WTC11 (cell line): ENCODE data around the gene MAGI2.

Experiments
- CTCF ChIP-seq: fragments of 200-600 bp; IDR thresholded peaks from 2 replicates; pipeline ENCODE4 v1.8.0; 2022; ENCODE audit warnings: antibody characterized with exemption
- JUN ChIP-seq: sonication (generic); formaldehyde crosslinking; IDR thresholded peaks from 2 replicates; pipeline ENCODE4 v1.8.0; 2023; ENCODE audit warnings: mild to moderate bottlenecking, missing genetic modification reagents
- SP1 ChIP-seq: sonication (generic); formaldehyde crosslinking; conservative IDR thresholded peaks from 2 replicates; pipeline ENCODE4 v1.8.1; 2022; ENCODE audit warnings: missing genetic modification reagents
- USF1 ChIP-seq: sonication (generic); formaldehyde crosslinking; IDR thresholded peaks from 2 replicates; pipeline ENCODE4 v1.8.0; 2022; ENCODE audit warnings: mild to moderate bottlenecking, missing genetic modification reagents
- USF2 ChIP-seq: sonication (generic); formaldehyde crosslinking; IDR thresholded peaks from 2 replicates; pipeline ENCODE4 v1.8.1; 2023; ENCODE audit warnings: mild to moderate bottlenecking, missing genetic modification reagents, moderate library complexity
- ZNF263 ChIP-seq: sonication (generic); formaldehyde crosslinking; IDR thresholded peaks from 2 replicates; pipeline ENCODE4 v1.8.1; 2022; ENCODE audit warnings: low read depth, mild to moderate bottlenecking, moderate library complexity, missing genetic modification reagents
- TF ChIP-seq, protein P1 (sequence below): sonication (generic); formaldehyde crosslinking; IDR thresholded peaks from 2 replicates; pipeline ENCODE4 v1.8.1; 2023; ENCODE audit warnings: mild to moderate bottlenecking, missing genetic modification reagents
- TF ChIP-seq, protein P2 (sequence below): sonication (generic); formaldehyde crosslinking; IDR thresholded peaks from 2 replicates; pipeline ENCODE4 v1.8.1; 2022; ENCODE audit warnings: low read depth, missing genetic modification reagents, borderline replicate concordance
- TF ChIP-seq, protein P3 (sequence below): sonication (generic); formaldehyde crosslinking; conservative IDR thresholded peaks from 2 replicates; pipeline ENCODE4 v1.8.1; 2023; ENCODE audit warnings: mild to moderate bottlenecking, low read depth, missing genetic modification reagents, moderate library complexity

- TF ChIP-seq SP1 (no peak), CTCF (no peak), USF2 (CRISPR knock-in tag) (no peak), USF1 (CRISPR knock-in tag) (no peak), ZNF263 (CRISPR knock-in tag) (no peak), JUN (CRISPR knock-in tag) (no peak)
- TF ChIP-seq, protein P1, sequence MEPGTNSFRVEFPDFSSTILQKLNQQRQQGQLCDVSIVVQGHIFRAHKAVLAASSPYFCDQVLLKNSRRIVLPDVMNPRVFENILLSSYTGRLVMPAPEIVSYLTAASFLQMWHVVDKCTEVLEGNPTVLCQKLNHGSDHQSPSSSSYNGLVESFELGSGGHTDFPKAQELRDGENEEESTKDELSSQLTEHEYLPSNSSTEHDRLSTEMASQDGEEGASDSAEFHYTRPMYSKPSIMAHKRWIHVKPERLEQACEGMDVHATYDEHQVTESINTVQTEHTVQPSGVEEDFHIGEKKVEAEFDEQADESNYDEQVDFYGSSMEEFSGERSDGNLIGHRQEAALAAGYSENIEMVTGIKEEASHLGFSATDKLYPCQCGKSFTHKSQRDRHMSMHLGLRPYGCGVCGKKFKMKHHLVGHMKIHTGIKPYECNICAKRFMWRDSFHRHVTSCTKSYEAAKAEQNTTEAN (CRISPR knock-in tag), result no peak
- TF ChIP-seq, protein P2, sequence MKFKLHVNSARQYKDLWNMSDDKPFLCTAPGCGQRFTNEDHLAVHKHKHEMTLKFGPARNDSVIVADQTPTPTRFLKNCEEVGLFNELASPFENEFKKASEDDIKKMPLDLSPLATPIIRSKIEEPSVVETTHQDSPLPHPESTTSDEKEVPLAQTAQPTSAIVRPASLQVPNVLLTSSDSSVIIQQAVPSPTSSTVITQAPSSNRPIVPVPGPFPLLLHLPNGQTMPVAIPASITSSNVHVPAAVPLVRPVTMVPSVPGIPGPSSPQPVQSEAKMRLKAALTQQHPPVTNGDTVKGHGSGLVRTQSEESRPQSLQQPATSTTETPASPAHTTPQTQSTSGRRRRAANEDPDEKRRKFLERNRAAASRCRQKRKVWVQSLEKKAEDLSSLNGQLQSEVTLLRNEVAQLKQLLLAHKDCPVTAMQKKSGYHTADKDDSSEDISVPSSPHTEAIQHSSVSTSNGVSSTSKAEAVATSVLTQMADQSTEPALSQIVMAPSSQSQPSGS (CRISPR knock-in tag), result no peak
- TF ChIP-seq, protein P3, sequence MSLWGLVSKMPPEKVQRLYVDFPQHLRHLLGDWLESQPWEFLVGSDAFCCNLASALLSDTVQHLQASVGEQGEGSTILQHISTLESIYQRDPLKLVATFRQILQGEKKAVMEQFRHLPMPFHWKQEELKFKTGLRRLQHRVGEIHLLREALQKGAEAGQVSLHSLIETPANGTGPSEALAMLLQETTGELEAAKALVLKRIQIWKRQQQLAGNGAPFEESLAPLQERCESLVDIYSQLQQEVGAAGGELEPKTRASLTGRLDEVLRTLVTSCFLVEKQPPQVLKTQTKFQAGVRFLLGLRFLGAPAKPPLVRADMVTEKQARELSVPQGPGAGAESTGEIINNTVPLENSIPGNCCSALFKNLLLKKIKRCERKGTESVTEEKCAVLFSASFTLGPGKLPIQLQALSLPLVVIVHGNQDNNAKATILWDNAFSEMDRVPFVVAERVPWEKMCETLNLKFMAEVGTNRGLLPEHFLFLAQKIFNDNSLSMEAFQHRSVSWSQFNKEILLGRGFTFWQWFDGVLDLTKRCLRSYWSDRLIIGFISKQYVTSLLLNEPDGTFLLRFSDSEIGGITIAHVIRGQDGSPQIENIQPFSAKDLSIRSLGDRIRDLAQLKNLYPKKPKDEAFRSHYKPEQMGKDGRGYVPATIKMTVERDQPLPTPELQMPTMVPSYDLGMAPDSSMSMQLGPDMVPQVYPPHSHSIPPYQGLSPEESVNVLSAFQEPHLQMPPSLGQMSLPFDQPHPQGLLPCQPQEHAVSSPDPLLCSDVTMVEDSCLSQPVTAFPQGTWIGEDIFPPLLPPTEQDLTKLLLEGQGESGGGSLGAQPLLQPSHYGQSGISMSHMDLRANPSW (CRISPR knock-in tag), result no peak
Observed at GRCh38 chr7:79329464-79329863, 124.0 kb downstream of the MAGI2 start.
